GM20000 (cell line): ENCODE results near the gene IQGAP3.

Experiments used
- DNase-seq: peaks from one replicate; pipeline ENCODE4 v3.0.0; 2012; ENCODE audit warnings: low spot score
- TF ChIP-seq, protein P1 (sequence below): IDR thresholded peaks from 2 replicates; pipeline ENCODE4 v1.5.1; 2012; ENCODE audit warnings: mild to moderate bottlenecking, control low read depth; ENCODE audit errors: extremely low read depth, missing control alignments

The IQGAP3 gene

DNA sequence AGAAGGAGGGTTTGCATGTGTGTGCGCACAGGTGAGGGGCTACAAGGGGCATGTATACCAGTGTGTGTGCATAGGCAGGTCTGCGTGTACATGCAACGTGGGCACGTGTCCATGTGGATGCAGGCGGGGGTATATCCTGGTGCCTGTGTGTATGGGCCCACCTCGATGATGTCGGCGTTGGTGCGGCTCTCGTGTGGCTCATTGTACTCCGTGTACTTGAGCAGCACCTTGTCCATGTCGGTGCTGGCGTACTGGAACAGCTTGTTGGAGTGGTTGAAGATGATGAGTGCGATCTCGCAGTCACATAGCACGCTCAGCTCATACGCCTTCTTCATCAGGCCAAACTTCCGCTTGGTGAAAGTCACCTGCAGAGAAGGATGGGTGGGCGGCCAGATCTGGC, 90.1 kb downstream of the IQGAP3 start:
- DNase-seq = no peak
- TF ChIP-seq, protein P1, sequence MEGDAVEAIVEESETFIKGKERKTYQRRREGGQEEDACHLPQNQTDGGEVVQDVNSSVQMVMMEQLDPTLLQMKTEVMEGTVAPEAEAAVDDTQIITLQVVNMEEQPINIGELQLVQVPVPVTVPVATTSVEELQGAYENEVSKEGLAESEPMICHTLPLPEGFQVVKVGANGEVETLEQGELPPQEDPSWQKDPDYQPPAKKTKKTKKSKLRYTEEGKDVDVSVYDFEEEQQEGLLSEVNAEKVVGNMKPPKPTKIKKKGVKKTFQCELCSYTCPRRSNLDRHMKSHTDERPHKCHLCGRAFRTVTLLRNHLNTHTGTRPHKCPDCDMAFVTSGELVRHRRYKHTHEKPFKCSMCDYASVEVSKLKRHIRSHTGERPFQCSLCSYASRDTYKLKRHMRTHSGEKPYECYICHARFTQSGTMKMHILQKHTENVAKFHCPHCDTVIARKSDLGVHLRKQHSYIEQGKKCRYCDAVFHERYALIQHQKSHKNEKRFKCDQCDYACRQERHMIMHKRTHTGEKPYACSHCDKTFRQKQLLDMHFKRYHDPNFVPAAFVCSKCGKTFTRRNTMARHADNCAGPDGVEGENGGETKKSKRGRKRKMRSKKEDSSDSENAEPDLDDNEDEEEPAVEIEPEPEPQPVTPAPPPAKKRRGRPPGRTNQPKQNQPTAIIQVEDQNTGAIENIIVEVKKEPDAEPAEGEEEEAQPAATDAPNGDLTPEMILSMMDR = no peak

DNA sequence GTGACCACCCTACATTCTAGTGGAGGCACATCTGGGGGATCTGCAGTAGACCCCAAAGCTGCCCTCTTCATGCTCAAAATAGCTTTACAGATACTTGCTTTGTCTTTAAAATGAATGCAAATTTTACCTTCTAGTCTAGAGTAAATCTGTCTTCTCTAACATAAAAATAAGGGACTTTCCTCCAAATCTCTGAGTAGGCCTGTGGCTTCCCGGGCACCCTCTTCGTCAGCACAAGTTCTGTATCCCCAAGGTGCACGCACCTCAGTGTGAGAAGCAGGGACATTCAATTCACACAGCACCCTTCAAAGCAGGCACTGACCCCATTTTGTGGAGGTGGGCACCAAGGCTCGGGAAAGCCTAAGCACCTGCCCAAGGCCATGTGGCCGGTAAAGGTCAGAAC, 90.8 kb downstream of the IQGAP3 start:
- TF ChIP-seq, protein P1 = no peak
- DNase-seq = peak; percentile 63

DNA sequence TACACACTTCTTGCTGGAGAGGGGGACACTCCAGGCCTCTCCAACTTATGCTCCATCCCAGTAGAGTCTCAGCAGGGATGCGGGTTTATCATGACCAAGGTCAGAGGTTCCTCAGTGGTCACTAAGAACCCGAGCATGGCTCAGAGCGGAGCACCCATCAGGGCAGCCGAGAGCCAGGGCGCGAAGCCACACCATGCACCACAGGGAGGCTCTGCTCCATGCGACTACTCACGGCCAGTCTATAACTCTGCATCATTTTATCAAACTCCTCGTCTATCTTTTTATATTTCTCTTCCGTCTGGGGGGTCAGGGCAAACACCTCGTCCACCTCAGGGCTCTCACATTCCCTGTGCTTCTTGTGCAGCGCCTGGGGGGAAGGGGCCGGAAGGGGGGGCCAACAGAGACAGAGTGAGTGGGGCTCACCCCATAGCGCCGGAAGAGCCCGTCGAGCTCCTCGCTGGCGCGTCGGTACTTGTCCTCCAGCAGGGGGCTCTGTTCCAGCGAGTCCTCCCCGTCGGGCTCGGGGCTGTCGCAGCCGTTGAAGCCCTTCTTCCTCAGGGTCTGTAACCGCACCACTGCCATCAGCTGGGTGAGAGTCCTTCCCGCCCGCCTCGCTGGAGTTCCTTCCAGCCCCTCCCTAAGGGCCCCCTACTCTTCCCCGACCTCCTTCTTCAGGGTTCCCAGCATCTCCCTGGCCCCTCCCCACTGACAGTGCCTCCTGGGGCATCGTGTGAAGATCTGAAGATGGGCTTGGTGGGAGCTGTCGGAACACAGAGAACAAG, 91.8 kb downstream of the IQGAP3 start:
- TF ChIP-seq, protein P1 = peak; percentile 80
- peak; percentile 86 for DNase-seq

DNA sequence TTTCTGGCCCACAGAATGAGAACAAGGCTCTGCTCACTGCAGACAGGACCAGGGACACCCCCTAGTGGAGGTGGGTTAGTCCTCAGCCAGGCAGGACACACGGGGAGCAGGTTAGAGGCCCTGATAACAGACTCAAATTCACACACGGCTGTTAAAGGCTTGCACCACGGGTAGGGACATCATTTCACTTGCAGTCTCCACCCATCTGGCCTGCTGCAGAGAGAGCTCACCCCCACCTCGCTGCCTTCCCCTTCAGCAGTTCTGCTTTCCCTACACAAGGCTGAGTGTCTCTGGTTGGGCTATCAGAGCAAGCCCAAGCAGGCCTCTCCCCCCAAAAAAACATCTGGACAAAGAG, 92.4 kb downstream of the IQGAP3 start:
- no peak for DNase-seq
- TF ChIP-seq, protein P1 = no peak

DNA sequence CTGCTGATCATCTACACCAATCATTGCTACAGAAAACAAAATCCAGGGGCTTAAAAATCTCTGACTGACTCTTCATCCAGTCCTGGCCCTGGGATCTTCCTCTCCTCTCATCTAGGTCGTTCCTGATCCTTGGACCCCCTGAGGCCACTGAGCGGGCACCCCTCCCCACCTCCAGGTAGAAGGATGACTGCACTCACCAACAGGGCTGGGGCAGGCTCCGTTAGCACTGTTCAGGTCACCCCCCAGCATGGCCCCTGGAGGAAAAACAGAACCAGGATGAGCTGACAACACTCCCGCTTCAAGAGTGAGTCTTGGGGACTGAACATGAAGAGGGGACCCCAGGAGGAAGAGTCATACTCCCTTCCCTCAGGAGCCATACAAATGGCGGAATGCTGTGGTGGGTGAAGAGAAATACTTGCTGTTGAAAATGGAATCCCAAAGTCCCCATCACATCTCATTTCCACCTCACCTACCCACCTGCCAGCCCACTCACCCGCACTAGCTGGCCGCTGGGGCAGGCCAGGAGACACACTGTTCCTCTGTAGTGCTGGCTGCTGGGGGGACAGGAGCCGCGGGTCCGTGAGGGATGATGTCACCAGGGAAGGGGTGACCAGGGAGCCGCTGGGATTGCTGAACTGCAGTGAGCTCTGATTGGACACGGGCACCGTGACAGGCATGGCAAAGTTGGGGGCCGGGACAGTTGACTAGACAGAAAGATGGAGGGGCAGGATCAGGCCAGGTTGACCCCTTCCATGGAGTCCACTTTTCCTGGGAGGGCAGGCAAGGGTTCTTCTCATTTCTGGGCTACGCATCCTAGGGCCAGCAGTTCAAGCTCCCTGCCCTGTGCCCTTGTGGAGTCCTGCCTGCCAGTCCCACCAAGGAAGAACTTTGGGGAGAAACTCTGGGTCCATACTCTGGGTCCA, 93.0 kb downstream of the IQGAP3 start:
- TF ChIP-seq, protein P1 = no peak
- no peak for DNase-seq

DNA sequence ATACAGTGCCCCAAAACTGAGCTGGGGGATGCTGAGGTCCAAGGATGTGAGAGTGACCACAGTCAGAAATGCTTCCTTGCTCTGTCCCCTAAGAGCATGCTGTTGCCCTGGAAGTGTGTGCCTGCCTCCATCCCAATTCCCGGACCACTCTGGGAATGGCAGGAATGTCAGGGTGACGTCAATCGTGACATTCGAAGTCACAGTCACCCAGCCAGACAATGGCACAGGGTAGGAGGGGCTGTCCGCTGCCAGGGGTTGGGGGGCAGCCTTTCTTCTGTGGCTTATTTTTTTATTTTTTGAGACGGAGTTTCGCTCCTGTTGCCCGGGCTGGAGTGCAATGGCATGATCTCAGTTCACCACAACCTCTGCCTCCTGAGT, 94.1 kb downstream of the IQGAP3 start:
- TF ChIP-seq, protein P1 = no peak
- no peak for DNase-seq

DNA sequence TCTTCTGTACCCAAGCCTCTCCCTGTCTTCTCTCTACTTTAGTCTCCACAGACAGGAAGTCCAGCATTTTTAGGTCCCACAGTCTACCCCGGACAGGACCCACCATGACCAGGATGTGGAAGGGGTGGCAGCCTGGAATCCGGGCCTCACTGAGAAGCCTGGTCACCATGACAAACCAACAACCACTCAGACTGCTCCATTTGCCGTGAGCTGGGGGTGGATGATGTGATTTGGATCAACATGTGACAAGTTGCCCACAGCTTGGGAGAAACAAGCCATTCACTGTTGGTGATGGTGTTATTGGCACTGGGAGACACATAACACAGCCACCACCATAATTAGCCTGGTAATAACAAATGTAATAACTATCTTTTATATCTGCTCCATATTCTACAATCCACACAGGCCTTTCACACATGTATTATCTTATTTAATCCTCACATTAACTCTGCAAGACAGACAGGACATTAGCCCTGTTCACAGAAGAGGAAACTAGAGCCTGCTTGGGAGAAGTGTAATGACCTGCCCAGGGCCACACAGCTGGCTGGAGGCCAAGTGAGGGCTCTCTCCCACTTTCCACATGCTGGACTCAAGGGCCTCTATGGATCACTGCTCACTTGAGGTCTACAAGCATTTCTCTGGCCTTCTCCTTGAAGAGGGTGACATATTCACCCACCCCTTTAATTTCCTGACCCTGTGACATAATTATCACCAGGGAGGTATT, 94.7 kb downstream of the IQGAP3 start:
- DNase-seq = no peak
- TF ChIP-seq, protein P1 = no peak
